Neuronal stem cell (in vitro differentiated cells): ENCODE results near the gene BUD23.

Source experiments
- DNase-seq: peaks from one replicate; pipeline ENCODE4 v3.0.0-alpha.2; 2013; ENCODE audit warnings: low spot score
- H2AFZ ChIP-seq: one replicate; pipeline ENCODE4 v1.6.1; 2013; ENCODE audit warnings: mild to moderate bottlenecking, low read length, inconsistent platforms
- H2AK5ac ChIP-seq: 2 replicates; pipeline ENCODE4 v1.6.1; 2013; ENCODE audit warnings: low read depth, mild to moderate bottlenecking, inconsistent platforms, low read length, moderate library complexity, mixed read lengths
- H2BK120ac ChIP-seq: 2 replicates; pipeline ENCODE4 v1.6.1; 2013; ENCODE audit warnings: low read depth, mild to moderate bottlenecking, inconsistent platforms, low read length, moderate library complexity, mixed read lengths
- H2BK12ac ChIP-seq: one replicate; pipeline ENCODE4 v1.6.1; 2013; ENCODE audit warnings: low read length, inconsistent platforms
- H2BK15ac ChIP-seq: 2 replicates; pipeline ENCODE4 v1.6.1; 2013; ENCODE audit warnings: mild to moderate bottlenecking, low read length, inconsistent platforms, mixed read lengths
- H2BK5ac ChIP-seq: one replicate; pipeline ENCODE4 v1.6.1; 2013; ENCODE audit warnings: inconsistent platforms, mild to moderate bottlenecking, low read length, moderate library complexity
- H3K14ac ChIP-seq: one replicate; pipeline ENCODE4 v1.6.1; 2013; ENCODE audit warnings: low read length, inconsistent platforms
- H3K18ac ChIP-seq: 2 replicates; pipeline ENCODE4 v1.6.1; 2013; ENCODE audit warnings: low read length, inconsistent platforms
- H3K23ac ChIP-seq: 2 replicates; pipeline ENCODE4 v1.6.1; 2013; ENCODE audit warnings: low read depth, mild to moderate bottlenecking, mixed read lengths, low read length, inconsistent platforms; ENCODE audit not compliant: poor library complexity
- H3K27ac ChIP-seq: replicated peaks from 3 replicates; pipeline ENCODE4 v1.5.1; 2013; ENCODE audit warnings: low read length, inconsistent platforms
- H3K27me3 ChIP-seq, 3 experiments: 2 replicates each; pipeline ENCODE4 v1.6.1; 2013; ENCODE audit warnings: low read length in 3 of 3, mild to moderate bottlenecking in 2 of 3, inconsistent platforms in 1 of 3, low read depth in 1 of 3, mixed read lengths in 1 of 3, moderate library complexity in 1 of 3; ENCODE audit not compliant: control insufficient read depth in 3 of 3, insufficient read depth in 3 of 3
- H3K36me3 ChIP-seq, 2 donors: replicated peaks in 1 of 2; 2 replicates each; pipeline ENCODE4 v1.6.1; 2013; ENCODE audit warnings: low read length in 2 of 2; ENCODE audit not compliant: control insufficient read depth in 2 of 2, insufficient read depth in 2 of 2
- H3K4ac ChIP-seq: 2 replicates; pipeline ENCODE4 v1.6.1; 2013; ENCODE audit warnings: inconsistent platforms, mild to moderate bottlenecking, low read length, moderate library complexity
- H3K4me1 ChIP-seq, 2 donors: 1 replicate in 1 of 2; 2 replicates in 1 of 2; pipeline ENCODE4 v1.6.1; 2013; ENCODE audit warnings: low read length in 2 of 2, low read depth in 1 of 2; ENCODE audit not compliant: control insufficient read depth in 2 of 2, insufficient read depth in 1 of 2
- H3K4me2 ChIP-seq: one replicate; pipeline ENCODE4 v1.6.1; 2013; ENCODE audit warnings: mild to moderate bottlenecking, low read length, inconsistent platforms; ENCODE audit not compliant: insufficient read depth, poor library complexity, severe bottlenecking
- H3K4me3 ChIP-seq, 2 donors: 2 replicates each; pipeline ENCODE4 v1.5.1; 2013; ENCODE audit warnings: low read length in 2 of 2, mild to moderate bottlenecking in 2 of 2, inconsistent platforms in 1 of 2, moderate library complexity in 1 of 2
- H3K79me1 ChIP-seq: one replicate; pipeline ENCODE4 v1.6.1; 2013; ENCODE audit warnings: low read depth, mild to moderate bottlenecking, inconsistent platforms, low read length, moderate library complexity
- H3K9ac ChIP-seq: one replicate; pipeline ENCODE4 v1.6.1; 2013; ENCODE audit warnings: mild to moderate bottlenecking, low read depth, low read length, inconsistent platforms; ENCODE audit not compliant: poor library complexity
- H3K9me3 ChIP-seq, 2 donors: replicated peaks in 1 of 2; 2 replicates each; pipeline versions ENCODE3 to v1.6.1; 2013; ENCODE audit warnings: low read length in 2 of 2, mild to moderate bottlenecking in 2 of 2, inconsistent platforms in 1 of 2, low read depth in 1 of 2, mixed read lengths in 1 of 2, moderate library complexity in 1 of 2; ENCODE audit not compliant: control insufficient read depth in 2 of 2, insufficient read depth in 1 of 2
- H4K8ac ChIP-seq: one replicate; pipeline ENCODE4 v1.6.1; 2013; ENCODE audit warnings: low read depth, mild to moderate bottlenecking, inconsistent platforms, low read length, moderate library complexity
- H4K91ac ChIP-seq: one replicate; pipeline ENCODE4 v1.6.1; 2013; ENCODE audit warnings: low read length, low read depth, mild to moderate bottlenecking, inconsistent platforms; ENCODE audit not compliant: poor library complexity
- WGBS, 2 donors: extraction: QIAGEN DNeasy Blood & Tissue Kit; methylation state at CpG; one replicate each; pipeline ENCODE4 v1.1.7; 2013; ENCODE audit warnings: missing lambda C conversion rate in 2 of 2, mixed read lengths in 1 of 2; ENCODE audit not compliant: insufficient read length in 2 of 2, insufficient replicate concordance in 1 of 2; ENCODE audit errors: extremely low coverage in 2 of 2; 5-methylcytosine and 5-hydroxymethylcytosine counted together

Gene BUD23

DNA sequence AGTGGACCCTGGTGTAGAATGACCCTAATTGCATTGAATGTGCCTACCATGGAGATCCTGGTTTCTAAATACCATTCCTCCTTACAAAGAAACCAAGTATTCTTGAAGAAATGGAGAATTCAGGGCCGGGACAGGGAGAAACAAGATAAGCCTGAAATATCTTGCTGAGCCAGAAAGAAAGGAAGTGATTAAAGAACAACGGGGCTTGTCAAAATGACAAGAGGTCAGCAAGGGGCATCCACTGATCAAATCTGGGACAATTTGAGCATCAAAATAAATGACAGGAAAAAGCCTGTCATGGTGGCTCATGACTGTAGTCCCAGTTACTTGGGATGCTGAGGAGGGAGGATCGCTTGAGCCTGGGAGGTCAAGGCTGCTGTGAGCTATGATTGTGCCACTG is 47.1 kb downstream of the BUD23 start:
- DNase-seq, result no peak
- no CpG with 5 or more reads among the region's 3 CpGs for WGBS, 2 donors
- Histone ChIP-seq H4K91ac (no peak overlapping the region), H2BK120ac (no peak overlapping the region), H4K8ac (no peak overlapping the region), H3K14ac (no peak overlapping the region), H3K18ac (no peak overlapping the region), H3K27ac (no peak overlapping the region), H3K4me1 (peaks cover 2 to 5% of the 10 kb centered on the region in 2 donors), H2BK15ac (no peak overlapping the region), H3K4me3 (no peak overlapping the region), H3K9me3 (no peaks in the 10 kb centered on the region), H2BK5ac (no peak overlapping the region), H2AFZ (peak overlapping the region; percentile 64), H3K23ac (no peak overlapping the region), H3K4ac (no peak overlapping the region), H3K9ac (no peak overlapping the region), H3K27me3 (peaks cover 0 to 17% (median 0%) of the 10 kb centered on the region in 3 experiments), H2AK5ac (no peak overlapping the region), H3K36me3 (peaks cover 1 to 3% of the 10 kb centered on the region in 2 donors), H3K4me2 (no peak overlapping the region), H3K79me1 (peaks cover 1% of the 10 kb centered on the region), H2BK12ac (no peak overlapping the region)

DNA sequence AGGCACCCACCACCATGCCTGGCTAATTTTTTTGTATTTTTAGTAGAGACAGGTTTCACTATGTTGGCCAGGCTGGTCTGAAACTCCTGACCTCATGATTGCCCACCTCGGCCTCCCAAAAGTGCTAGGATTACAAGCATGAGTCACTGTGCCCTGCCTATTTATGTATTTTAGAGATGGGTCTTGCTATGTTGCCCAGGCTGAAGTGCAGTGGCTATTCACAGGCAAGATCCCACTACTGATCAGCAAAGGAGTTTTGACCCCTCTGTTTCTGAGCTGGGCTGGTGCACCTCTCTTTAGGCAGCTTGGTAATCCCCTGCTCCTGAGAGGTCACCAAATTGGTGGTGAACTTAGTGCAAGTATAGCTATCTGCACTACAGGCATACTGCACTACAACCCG is 49.0 kb downstream of the BUD23 start:
- no peak for DNase-seq
- no CpG with 5 or more reads among the region's 2 CpGs for WGBS, 2 donors
- no peak overlapping the region for H3K27ac ChIP-seq
- H3K36me3 ChIP-seq, result peaks cover 19% of the 10 kb centered on the region in 2 donors
- no peaks in the 10 kb centered on the region for H3K9me3 ChIP-seq
- no peak overlapping the region for H3K18ac ChIP-seq
- peaks cover 2 to 5% of the 10 kb centered on the region in 2 donors for H3K4me1 ChIP-seq
- no peak overlapping the region for H2BK120ac ChIP-seq
- no peak overlapping the region for H2BK15ac ChIP-seq
- no peak overlapping the region for H4K8ac ChIP-seq
- no peak overlapping the region for H2AK5ac ChIP-seq
- no peak overlapping the region for H3K14ac ChIP-seq
- peaks cover 3% of the 10 kb centered on the region for H3K79me1 ChIP-seq
- H3K4ac ChIP-seq, result no peak overlapping the region
- no peak overlapping the region for H3K4me3 ChIP-seq
- H3K27me3 ChIP-seq, result peaks cover 0 to 12% (median 0%) of the 10 kb centered on the region in 3 experiments
- no peak overlapping the region for H3K9ac ChIP-seq
- no peak overlapping the region for H2BK5ac ChIP-seq
- H3K4me2 ChIP-seq, result no peak overlapping the region
- no peak overlapping the region for H2BK12ac ChIP-seq
- H3K23ac ChIP-seq, result no peak overlapping the region
- H2AFZ ChIP-seq, result no peak overlapping the region
- no peak overlapping the region for H4K91ac ChIP-seq

DNA sequence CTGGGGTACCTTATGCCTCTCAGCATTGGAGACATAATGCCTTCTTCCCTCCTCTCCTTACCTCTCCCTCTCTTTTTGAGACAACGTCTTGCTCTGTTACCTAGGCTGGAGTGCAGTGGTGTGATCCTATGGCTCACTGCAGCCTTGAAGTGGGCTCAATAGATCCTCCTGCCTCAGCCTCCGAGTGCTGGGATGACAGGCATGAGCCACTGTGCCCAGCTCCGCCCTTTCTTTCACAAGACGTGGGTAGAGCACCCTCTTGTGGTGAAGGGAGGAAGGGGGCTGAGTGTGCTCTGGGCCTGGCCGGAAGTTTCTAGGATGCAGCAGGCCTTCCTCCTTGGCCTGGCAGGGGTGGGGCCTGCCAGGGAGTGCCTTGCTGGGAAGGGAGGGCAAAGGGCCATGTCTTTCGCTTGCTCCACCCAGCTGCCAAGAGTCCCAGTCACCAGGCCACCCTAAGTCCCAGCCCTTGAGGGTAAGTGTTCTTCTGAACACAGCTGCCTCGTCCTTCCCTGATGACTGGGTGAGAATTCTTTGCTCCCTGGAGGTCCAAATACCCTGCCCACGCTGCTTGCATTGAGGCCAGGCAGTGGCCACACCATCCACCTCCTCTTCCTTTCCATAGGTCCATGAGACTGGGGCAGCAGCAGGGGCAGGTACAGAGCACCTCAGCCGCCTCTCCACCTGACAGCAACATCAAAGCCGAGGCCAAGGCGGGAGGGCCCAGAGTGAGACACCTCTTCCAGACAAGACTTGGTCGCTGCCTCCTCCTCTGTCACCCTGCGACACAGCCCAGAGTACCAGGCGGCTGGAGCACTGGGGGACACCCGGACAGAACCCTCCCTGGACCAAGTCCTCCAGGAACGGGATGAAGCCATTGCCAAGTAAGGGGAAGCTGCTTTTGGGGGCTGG is 51.5 kb downstream of the BUD23 start:
- peak overlapping the region; percentile 64 for H3K18ac ChIP-seq
- no peaks in the 10 kb centered on the region for H3K27me3 ChIP-seq
- no CpG with 5 or more reads among the region's 16 CpGs for WGBS, 2 donors
- H3K9ac ChIP-seq, result no peak overlapping the region
- no peak overlapping the region for H4K91ac ChIP-seq
- H3K9me3 ChIP-seq, result no peaks in the 10 kb centered on the region
- no peak overlapping the region for H3K14ac ChIP-seq
- peaks cover 6% of the 10 kb centered on the region for H3K79me1 ChIP-seq
- H2AFZ ChIP-seq, result no peak overlapping the region
- H2BK5ac ChIP-seq, result peak overlapping the region; percentile 44
- H3K4me1 ChIP-seq, result peaks cover 8 to 9% of the 10 kb centered on the region in 2 donors
- peak overlapping the region; percentile 89 for H2BK15ac ChIP-seq
- peak overlapping the region; percentile 92 for H2BK12ac ChIP-seq
- no peak overlapping the region for H3K4me3 ChIP-seq
- H4K8ac ChIP-seq, result no peak overlapping the region
- H2AK5ac ChIP-seq, result peak overlapping the region; percentile 93
- DNase-seq, result peak; percentile 76
- no peak overlapping the region for H2BK120ac ChIP-seq
- no peak overlapping the region for H3K4ac ChIP-seq
- H3K36me3 ChIP-seq, result peaks cover 21 to 22% of the 10 kb centered on the region in 2 donors
- peak overlapping the region; percentile 56 for H3K27ac ChIP-seq
- peak overlapping the region; percentile 0 for H3K23ac ChIP-seq
- no peak overlapping the region for H3K4me2 ChIP-seq

DNA sequence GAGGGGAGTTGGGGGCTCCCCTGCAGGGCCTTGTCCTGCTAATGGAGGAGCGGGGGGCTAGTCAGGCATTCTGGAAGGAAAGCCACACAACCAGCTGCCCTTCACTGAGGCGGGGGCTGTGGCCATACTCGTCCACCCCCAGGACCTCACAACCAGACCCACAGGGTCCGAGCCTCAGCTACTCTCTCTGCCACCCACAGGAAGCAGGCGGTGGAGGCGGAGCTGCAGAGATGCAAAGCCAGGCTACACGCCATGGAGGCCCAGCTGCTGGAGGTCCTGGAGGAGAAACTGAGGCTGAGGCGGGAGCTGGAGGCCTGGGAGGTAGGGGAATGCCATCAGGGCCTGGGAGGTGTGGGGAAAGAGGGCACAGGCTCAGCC is 52.1 kb downstream of the BUD23 start:
- H2AK5ac ChIP-seq, result peak overlapping the region; percentile 93
- no peak overlapping the region for H3K14ac ChIP-seq
- no peak overlapping the region for H3K4me2 ChIP-seq
- peaks cover 6 to 8% of the 10 kb centered on the region in 2 donors for H3K4me1 ChIP-seq
- peak overlapping the region; percentile 21 for H2BK15ac ChIP-seq
- H3K9me3 ChIP-seq, result no peaks in the 10 kb centered on the region
- H3K79me1 ChIP-seq, result peaks cover 6% of the 10 kb centered on the region
- peak overlapping the region; percentile 44 for H2BK5ac ChIP-seq
- H3K9ac ChIP-seq, result no peak overlapping the region
- H2BK12ac ChIP-seq, result no peak overlapping the region
- no peak overlapping the region for H4K91ac ChIP-seq
- H3K36me3 ChIP-seq, result peaks cover 21 to 22% of the 10 kb centered on the region in 2 donors
- H3K27ac ChIP-seq, result no peak overlapping the region
- H3K18ac ChIP-seq, result no peak overlapping the region
- DNase-seq, result no peak
- H3K4ac ChIP-seq, result no peak overlapping the region
- WGBS, 2 donors, result no CpG with 5 or more reads among the region's 8 CpGs
- no peak overlapping the region for H3K4me3 ChIP-seq
- no peak overlapping the region for H2BK120ac ChIP-seq
- H2AFZ ChIP-seq, result no peak overlapping the region
- H3K27me3 ChIP-seq, result no peaks in the 10 kb centered on the region
- peak overlapping the region; percentile 0 for H3K23ac ChIP-seq
- H4K8ac ChIP-seq, result no peak overlapping the region
